Left lung (tissue), 10 donors: ENCODE results near the gene CCDC57. TPM values are rescaled to one million over a fixed set of nuclear protein-coding genes. Genes with fewer than 3 reads are reported as not detected.

Source experiments
- ATAC-seq: fragments of 200-7000 bp; cut with Tn5 transposase; one replicate; pipeline ENCODE4 v1.9.1; 2020; ENCODE audit warnings: moderate library complexity
- DNase-seq, 4 donors: peaks; one replicate each; pipeline ENCODE4 v3.0.0-alpha.2; 2013 to 2020
- H3K27ac ChIP-seq, 2 donors: fragments of 200-600 bp; sonication (generic) in 1 of 2; one replicate each; pipeline versions ENCODE4 v1.5.0 to v1.8.0; 2020 to 2021
- H3K27me3 ChIP-seq, 2 donors: fragments of 200-600 bp; sonication (generic) in 1 of 2; one replicate each; pipeline versions ENCODE4 v1.5.0 to v1.8.0; 2020 to 2021
- H3K36me3 ChIP-seq, 2 donors: fragments of 200-600 bp; sonication (generic) in 1 of 2; one replicate each; pipeline versions ENCODE4 v1.5.0 to v1.8.0; 2020 to 2021
- H3K4me1 ChIP-seq, 2 donors: fragments of 200-600 bp; one replicate each; pipeline ENCODE4 v1.8.0; 2021
- H3K4me3 ChIP-seq, 2 donors: fragments of 200-600 bp; sonication (generic) in 1 of 2; one replicate each; pipeline versions ENCODE4 v1.5.0 to v1.8.0; 2020 to 2021; ENCODE audit warnings: mild to moderate bottlenecking in 1 of 2
- H3K9me3 ChIP-seq, 2 donors: fragments of 200-600 bp; sonication (generic) in 1 of 2; one replicate each; pipeline versions ENCODE4 v1.5.0 to v1.8.0; 2020 to 2021
- CTCF ChIP-seq, 2 donors: fragments of 200-600 bp; sonication (generic) in 1 of 2; IDR thresholded peaks; one replicate each; pipeline versions ENCODE4 v1.5.0 to v1.8.0; 2021; ENCODE audit warnings: antibody characterized with exemption in 2 of 2
- intact Hi-C, 2 donors: fragments of 100-400 bp; cut with DNase I; formaldehyde crosslinking; loops; one replicate each; pipeline versions ENCODE4 v1.11.2 to v1.14.2; 2022
- polyA plus RNA-seq, 6 donors: library from polyadenylated mRNA; unstranded; fragments of 120-200 nt; gene quantifications; one replicate each; pipeline ENCODE4 v1.2.1, GENCODE V29; 2013; ENCODE audit not compliant: insufficient read length in 6 of 6
- total RNA-seq, 2 donors: library from RNA; stranded (reverse); fragmentation: NEBNext Ultra II Directional; extraction: Animal tissue kit (Norgen Biotek cat#: 25700); gene quantifications; one replicate each; pipeline ENCODE4 v1.2.1, GENCODE V29; 2021
- donor health status: DM: no; HTN: yes; CAD: no.
- donor health status: DM: no; HTN: no; CAD: no.

The CCDC57 gene
- total and polyA plus RNA-seq, 8 donors, result 41.7 to 73.4 (median 59.8) TPM

GRCh38 chr17:82085931-82086764, 126.5 kb downstream of the CCDC57 start:
- DNase-seq, result peak in 1 of 4 donors; percentile 68
- H3K27ac ChIP-seq, result no peak overlapping the region
- H3K4me1 ChIP-seq, result no peaks in the 10 kb centered on the region
- H3K4me3 ChIP-seq, result no peak overlapping the region
- intact Hi-C loops, result no loop called here
- peaks cover 0 to 100% of the 10 kb centered on the region in 2 donors for H3K36me3 ChIP-seq
- H3K9me3 ChIP-seq, result no peaks in the 10 kb centered on the region
- no peak for TF ChIP-seq CTCF (IDR thresholded peaks at IDR 0.05)
- ATAC-seq, result no peak
- no peaks in the 10 kb centered on the region for H3K27me3 ChIP-seq

GRCh38 chr17:82085031-82085861, 127.4 kb downstream of the CCDC57 start:
- no peak overlapping the region for H3K4me3 ChIP-seq
- ATAC-seq (no peak), DNase-seq (no peak)
- H3K36me3 ChIP-seq, result peaks cover 0 to 100% of the 10 kb centered on the region in 2 donors
- no peaks in the 10 kb centered on the region for H3K9me3 ChIP-seq
- no peaks in the 10 kb centered on the region for H3K4me1 ChIP-seq
- H3K27me3 ChIP-seq, result no peaks in the 10 kb centered on the region
- TF ChIP-seq CTCF (IDR thresholded peaks at IDR 0.05), result no peak
- H3K27ac ChIP-seq, result no peak overlapping the region
- intact Hi-C loops, result no loop called here

GRCh38 chr17:82084373-82085030, 128.1 kb downstream of the CCDC57 start:
- H3K9me3 ChIP-seq, result no peaks in the 10 kb centered on the region
- H3K4me3 ChIP-seq, result no peak overlapping the region
- no peaks in the 10 kb centered on the region for H3K27me3 ChIP-seq
- H3K27ac ChIP-seq, result no peak overlapping the region
- intact Hi-C loops, result no loop called here
- no peaks in the 10 kb centered on the region for H3K4me1 ChIP-seq
- peaks cover 0 to 100% of the 10 kb centered on the region in 2 donors for H3K36me3 ChIP-seq
- ATAC-seq (no peak), DNase-seq (no peak)
- TF ChIP-seq CTCF (IDR thresholded peaks at IDR 0.05), result no peak

GRCh38 chr17:82083533-82084359, 128.9 kb downstream of the CCDC57 start:
- Histone ChIP-seq H3K27ac (no peak overlapping the region), H3K4me1 (no peaks in the 10 kb centered on the region), H3K36me3 (peaks cover 0 to 100% of the 10 kb centered on the region in 2 donors), H3K9me3 (no peaks in the 10 kb centered on the region), H3K27me3 (no peaks in the 10 kb centered on the region), H3K4me3 (no peak overlapping the region)
- DNase-seq (no peak), ATAC-seq (no peak)
- intact Hi-C loops, result no loop called here
- TF ChIP-seq CTCF (IDR thresholded peaks at IDR 0.05), result no peak
